HG03280 (cell line): ENCODE data around the gene DGKD.
A peak's percentile ranks its signal among the peaks of the same experiment; 100 is the strongest.

ENCODE experiments used
- ATAC-seq: cut with Tn5 transposase; IDR thresholded peaks from one replicate; pipeline ENCODE4 v1.9.1; 2021; ENCODE audit warnings: mild to moderate bottlenecking, moderate library complexity; ENCODE audit not compliant: unreplicated experiment

DGKD gene

GRCh38 chr2:233489666-233490065, 135.4 kb downstream of the DGKD start:
- ATAC-seq, result no peak

DNA sequence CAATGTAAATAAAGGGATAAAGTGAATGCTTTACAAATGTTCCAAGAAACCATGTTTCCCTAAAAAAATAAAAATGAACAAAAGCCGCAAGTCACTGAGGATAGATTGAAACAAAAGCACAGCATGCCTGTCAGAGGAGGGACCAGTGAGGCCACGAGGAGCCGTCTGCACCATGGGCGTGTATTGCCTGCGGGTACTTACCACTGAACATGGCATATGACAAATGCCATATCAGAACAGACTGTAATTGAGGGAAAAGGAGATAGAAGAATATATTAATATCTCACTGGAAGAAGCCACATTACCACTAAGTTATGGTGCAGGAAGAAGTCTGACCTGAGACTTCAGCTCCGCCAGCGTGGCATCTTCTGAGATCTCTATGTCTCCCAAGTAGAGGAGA, 136.5 kb downstream of the DGKD start:
- ATAC-seq, result no peak

DNA sequence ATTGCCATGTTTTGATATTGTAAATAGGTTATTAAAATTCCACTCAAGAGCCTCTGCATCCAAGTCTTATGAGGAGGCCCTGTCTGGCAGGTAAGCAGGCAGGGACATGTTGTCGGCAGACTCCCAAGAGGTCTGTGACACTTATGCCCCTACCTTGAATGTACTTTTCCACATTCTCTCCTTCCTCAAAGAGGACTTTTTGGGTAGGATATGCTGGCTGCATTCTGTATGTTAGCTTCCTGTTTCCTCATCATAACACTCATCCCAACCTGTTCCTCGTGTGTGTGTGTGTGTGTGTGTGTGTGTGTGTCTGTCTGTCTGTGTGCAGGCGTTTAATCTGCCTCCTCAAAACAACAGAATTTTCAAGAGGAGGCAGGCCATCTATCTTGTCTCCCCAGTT, 137.0 kb downstream of the DGKD start:
- no peak for ATAC-seq

DNA sequence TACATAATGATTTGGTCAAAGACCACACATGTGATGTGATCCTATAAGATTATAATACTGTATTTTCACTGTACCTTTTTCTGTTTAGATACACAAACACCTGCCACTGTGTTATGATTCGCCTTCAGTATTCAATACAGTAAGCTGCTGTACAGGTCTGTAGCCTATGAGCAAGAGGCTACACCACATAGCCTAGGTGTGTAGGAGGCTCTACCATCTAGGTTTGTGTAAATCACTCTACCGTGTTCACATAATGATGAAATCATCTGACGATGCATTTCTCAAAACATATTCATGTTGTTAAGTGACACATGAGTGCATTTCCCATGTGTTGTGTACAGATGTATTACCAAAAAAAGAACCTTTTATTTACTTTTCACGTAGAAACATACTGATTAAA, 137.8 kb downstream of the DGKD start:
- ATAC-seq, result no peak

DNA sequence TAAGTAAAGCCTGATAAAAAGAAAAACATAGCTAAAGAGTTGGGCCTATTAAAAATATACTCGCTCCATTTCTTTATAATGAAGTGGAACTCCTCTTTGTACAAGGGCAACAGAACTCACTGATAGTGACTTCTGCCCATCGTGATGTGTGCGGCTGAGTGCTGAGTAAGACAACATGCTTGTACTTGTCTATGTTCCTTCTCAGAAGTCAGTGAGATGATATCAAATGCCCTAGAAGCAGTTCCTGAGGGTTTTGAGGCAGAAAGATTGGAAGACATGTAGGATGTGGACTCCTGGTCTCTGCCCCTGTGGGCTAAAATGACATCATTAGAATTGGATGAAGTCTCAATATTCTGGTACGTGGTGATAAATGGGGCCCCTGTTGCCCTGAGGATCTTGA, 138.5 kb downstream of the DGKD start:
- no peak for ATAC-seq

GRCh38 chr2:233495503-233496496, 141.5 kb downstream of the DGKD start:
- ATAC-seq, result no peak

DNA sequence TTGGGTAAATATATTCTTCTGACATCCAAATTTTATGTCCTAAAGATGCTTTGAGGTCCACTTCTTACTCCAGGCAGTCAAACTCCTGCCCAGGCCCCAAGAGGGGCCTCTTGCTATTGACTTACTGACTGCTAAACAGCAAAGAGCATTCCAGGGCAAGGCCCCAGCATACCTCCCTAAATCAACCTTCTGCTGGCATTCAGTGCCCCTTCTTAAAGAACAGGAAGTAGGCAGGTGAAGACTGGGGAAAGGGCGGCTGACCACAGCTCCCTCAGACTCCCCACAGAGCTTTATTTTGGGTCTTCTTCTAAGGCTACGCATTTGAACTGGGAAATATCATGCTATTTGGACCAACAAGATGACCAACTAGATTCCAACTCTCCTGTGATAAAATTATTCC, 143.4 kb downstream of the DGKD start:
- ATAC-seq, result no peak

DNA sequence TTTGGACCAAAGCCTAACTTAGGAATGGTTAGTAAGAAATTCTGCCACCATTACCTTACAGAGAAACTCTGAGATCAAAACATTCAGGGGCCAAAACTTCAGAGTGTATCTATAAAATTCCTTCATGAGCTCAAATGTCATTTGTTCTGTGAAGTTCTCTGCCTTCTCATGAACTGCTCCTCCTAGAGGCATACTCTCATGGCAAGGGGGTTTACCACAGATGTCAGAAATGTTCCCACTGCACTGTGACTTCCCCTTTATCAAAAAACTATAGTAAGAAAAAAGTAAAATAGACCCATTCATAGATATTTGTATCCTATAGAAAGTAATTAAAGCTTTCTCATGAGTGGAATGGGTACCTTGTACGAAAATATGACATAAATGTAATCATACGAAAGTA, 143.8 kb downstream of the DGKD start:
- ATAC-seq, result no peak

DNA sequence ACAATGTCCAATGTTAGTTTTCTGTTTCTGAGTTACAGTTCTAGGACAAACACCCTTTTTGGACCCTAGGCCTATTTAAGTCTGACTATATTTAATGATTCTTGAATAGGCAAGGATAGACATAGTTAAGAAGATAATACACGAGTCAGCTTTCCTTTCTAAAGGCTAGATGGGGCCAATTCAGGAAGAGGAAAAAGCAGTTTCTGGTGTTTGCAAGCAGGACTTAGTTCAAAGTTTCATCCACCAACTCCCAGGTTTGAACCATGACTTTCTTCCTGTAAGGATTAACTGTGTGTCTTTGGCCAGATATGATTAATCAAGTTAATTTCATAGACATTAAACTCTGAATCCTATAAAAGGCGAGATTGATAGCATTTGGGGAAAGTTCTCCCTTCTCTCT, 145.6 kb downstream of the DGKD start:
- no peak for ATAC-seq

DNA sequence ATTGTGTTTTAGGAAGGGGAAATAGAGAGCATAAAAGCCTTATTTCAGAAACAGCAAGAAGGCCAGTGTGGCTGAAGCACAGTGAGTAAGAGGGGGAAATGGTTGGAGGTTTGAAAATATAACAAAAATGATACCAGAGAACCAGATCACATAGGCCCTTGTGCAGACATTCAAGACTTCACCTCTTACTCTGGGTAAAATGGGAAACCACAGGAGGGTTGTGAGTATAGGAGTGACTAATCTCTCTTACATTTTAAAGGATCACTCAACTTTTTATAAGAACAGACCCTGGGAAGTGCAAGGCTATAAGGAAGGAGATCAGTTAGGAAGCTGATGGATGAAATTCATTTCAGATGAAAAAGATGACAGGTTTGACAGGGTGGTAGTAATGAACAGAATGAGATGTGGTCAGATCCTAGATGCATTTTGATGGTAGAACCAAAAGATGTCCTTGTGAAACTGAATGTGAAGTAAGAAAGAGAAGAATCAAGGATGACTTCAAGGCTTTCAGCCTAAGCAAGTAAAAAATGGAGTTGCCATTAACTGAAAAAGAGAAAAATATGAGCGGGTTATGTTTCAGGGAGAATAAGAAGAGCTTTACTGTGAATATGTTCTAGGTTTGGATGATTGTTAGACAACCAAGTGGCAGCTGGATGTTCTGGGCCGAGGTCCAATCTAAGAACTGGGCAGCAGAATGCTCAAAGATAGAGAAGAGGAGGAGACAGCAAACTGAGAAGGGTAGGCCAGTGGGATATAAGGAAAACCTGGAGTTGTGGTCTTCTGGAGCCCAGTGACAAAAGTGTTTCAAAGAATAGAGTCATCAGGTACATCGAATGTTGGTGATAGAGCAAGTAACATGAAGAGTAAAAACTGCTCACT, 147.1 kb downstream of the DGKD start:
- no peak for ATAC-seq

GRCh38 chr2:233503481-233503880, 149.2 kb downstream of the DGKD start:
- ATAC-seq, result no peak

- ATAC-seq, result no peak
These were observed 149.8 kb downstream of the DGKD start for GRCh38 chr2:233503947-233504637.

DNA sequence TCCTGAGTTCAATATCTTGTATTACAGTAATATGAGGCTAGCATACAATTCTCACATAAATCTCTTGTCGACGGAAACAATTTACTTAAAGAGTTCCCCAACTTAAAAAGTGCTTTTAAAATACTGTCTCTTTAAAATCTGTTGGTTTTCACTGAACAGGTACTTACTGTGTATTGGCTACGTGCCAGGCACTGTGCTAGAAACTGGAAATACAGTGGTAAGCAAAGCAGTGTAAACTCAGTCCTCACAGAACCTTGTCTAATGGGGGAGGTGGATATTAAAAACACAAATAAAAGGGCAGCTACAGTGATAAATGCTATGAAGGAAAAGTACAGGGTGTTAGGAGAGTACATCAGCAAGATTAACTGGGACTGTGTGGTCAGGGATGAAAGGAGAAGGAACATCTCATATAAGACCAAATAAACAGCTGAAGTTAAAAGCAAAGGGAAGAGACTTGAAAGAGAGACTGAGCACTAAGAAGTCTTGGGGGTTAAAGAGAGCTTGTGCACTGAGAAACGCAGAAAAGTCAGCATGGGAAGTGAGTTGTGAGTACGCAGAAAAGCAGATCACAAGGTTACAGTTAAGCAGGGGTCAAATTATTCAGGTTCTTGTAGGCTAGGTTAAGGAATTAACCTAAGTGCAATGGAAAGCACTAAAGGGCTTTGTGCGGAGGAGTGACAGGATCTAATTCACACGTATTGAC, 159.8 kb downstream of the DGKD start:
- no peak for ATAC-seq

DNA sequence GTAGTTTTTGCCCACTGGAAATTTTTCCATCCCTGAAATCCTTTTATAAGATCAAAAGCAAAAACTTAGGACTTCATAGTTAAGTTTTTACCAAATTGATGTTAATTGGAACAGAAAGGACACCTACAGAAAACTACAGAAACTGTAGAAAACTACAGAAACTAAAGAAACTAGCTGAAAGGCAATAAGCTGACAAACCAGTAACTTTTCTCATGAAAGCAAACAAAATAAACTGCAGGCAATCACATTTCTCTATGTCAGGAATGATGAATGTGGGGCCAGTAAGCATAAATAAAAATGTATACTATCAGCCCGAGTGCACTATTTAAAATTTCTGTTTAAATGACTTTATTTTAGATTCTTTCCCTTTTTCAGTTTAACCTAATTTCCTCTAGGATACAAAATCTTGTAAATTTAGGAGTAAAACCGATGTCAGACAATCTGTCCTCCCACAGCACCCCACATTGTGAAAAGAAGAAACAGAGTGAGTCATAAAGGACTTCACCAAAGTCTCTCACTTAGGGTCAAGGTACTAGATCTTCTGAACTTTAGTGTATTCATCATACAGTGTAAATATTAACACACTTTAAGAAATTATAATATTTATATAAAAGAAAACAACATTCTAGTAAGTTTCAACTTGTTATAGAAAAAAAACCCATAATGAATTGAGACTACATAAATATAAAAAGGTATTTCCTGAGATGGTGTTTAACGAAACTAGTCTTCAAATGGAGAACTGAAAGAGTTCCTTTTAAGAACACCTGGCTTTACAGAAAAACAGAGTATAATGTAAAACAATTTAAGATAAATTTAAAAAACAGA, 165.7 kb downstream of the DGKD start:
- peak; percentile 89 for ATAC-seq
